ENCODE data around the gene DCDC1.
"Not testable (repeated sequence)": the region's sequence is repeated elsewhere in the genome, so short reads cannot be mapped to it uniquely, and the experiment has no call there.

Gene DCDC1

GRCh38 chr11:31328697-31329096 lies 40.8 kb downstream of the DCDC1 start:
- no peak for DNase-seq (ENCODE audit: low read depth in 2 of 2)

- no peak for DNase-seq (ENCODE audit: low read depth in 2 of 2)
Measured at GRCh38 chr11:31327417-31327816, 42.1 kb downstream of the DCDC1 start.

GRCh38 chr11:31326470-31327148 lies 42.9 kb downstream of the DCDC1 start:
- DNase-seq (ENCODE audit: low read depth in 2 of 2), result no peak

GRCh38 chr11:31325160-31325559 lies 44.4 kb downstream of the DCDC1 start:
- no peak for DNase-seq (ENCODE audit: low read depth in 2 of 2)

GRCh38 chr11:31323145-31323544 lies 46.4 kb downstream of the DCDC1 start:
- DNase-seq (ENCODE audit: low read depth in 2 of 2), result no peak

GRCh38 chr11:31321494-31321893 lies 48.0 kb downstream of the DCDC1 start:
- DNase-seq (ENCODE audit: low read depth in 2 of 2), result not testable (repeated sequence)

GRCh38 chr11:31303644-31304180 lies 65.8 kb downstream of the DCDC1 start:
- no peak for DNase-seq (ENCODE audit: low read depth in 2 of 2)

- no peak for DNase-seq (ENCODE audit: low read depth in 2 of 2)
Measured at GRCh38 chr11:31301549-31302510, 67.7 kb downstream of the DCDC1 start.

- DNase-seq (ENCODE audit: low read depth in 2 of 2), result no peak
Measured at GRCh38 chr11:31295308-31295707, 74.2 kb downstream of the DCDC1 start.

GRCh38 chr11:31273527-31273926 lies 96.0 kb downstream of the DCDC1 start:
- not testable (repeated sequence) for DNase-seq (ENCODE audit: low read depth in 2 of 2)

- DNase-seq (ENCODE audit: low read depth in 2 of 2), result no peak
Measured at GRCh38 chr11:31267720-31268119, 101.8 kb downstream of the DCDC1 start.

- no peak for DNase-seq (ENCODE audit: low read depth in 2 of 2)
Measured at GRCh38 chr11:31264834-31265233, 104.7 kb downstream of the DCDC1 start.

GRCh38 chr11:31262761-31263160 lies 106.8 kb downstream of the DCDC1 start:
- no peak for DNase-seq (ENCODE audit: low read depth in 2 of 2)

- DNase-seq (ENCODE audit: low read depth in 2 of 2), result no peak
Measured at GRCh38 chr11:31259797-31260196, 109.7 kb downstream of the DCDC1 start.

GRCh38 chr11:31254415-31254814 lies 115.1 kb downstream of the DCDC1 start:
- no peak for DNase-seq (ENCODE audit: low read depth in 2 of 2)

GRCh38 chr11:31248768-31249167 lies 120.8 kb downstream of the DCDC1 start:
- DNase-seq (ENCODE audit: low read depth in 2 of 2), result no peak

- no peak for DNase-seq (ENCODE audit: low read depth in 2 of 2)
Measured at GRCh38 chr11:31247321-31247720, 122.2 kb downstream of the DCDC1 start.

GRCh38 chr11:31246451-31247165 lies 122.9 kb downstream of the DCDC1 start:
- no peak for DNase-seq (ENCODE audit: low read depth in 2 of 2)

- DNase-seq (ENCODE audit: low read depth in 2 of 2), result no peak
Measured at GRCh38 chr11:31243706-31244105, 125.8 kb downstream of the DCDC1 start.

- DNase-seq (ENCODE audit: low read depth in 2 of 2), result no peak
Measured at GRCh38 chr11:31240340-31240904, 129.1 kb downstream of the DCDC1 start.
